Body of pancreas (tissue), 4 donors: Measurements from ENCODE around the gene ACSM3.

ENCODE experiments used
- CTCF ChIP-seq, 7 experiments: fragments of 450-650 bp in 4 of 7; fragments of 200-600 bp in 3 of 7; sonication (generic) in 3 of 7; IDR thresholded peaks; one replicate each; pipeline ENCODE4 v1.5.1; 2016 to 2019; ENCODE audit warnings: antibody characterized with exemption in 7 of 7
- POLR2A ChIP-seq, 3 donors: fragments of 450-650 bp; IDR thresholded peaks; one replicate each; pipeline ENCODE4 v1.6.1; 2016; ENCODE audit warnings: antibody characterized with exemption in 3 of 3, mild to moderate bottlenecking in 2 of 3

GRCh38 chr16:20807862-20808261 is 44.0 kb downstream of the ACSM3 start:
- TF ChIP-seq CTCF (IDR thresholded peaks at IDR 0.05) (no peak), POLR2A (IDR thresholded peaks at IDR 0.05) (no peak)
